GM12891 (cell line): ENCODE measurements around the gene ARFRP1.

Experiments used
- POLR2AphosphoS5 ChIP-seq: IDR thresholded peaks from 2 replicates; pipeline ENCODE4 v1.6.1; 2011; ENCODE audit warnings: low read depth, low read length, control low read depth
- SPI1 ChIP-seq: IDR thresholded peaks from 2 replicates; pipeline ENCODE4 v1.6.1; 2011; ENCODE audit warnings: low read depth, low read length, control low read depth

GRCh38 chr20:63686094-63686491, 21.7 kb downstream of the ARFRP1 start:
- TF ChIP-seq SPI1 (no peak), POLR2AphosphoS5 (no peak)
